ENCODE measurements around the gene ZNF460. TPM values are rescaled to one million over a fixed set of nuclear protein-coding genes. Genes with fewer than 3 reads are reported as not detected.

Gene ZNF460
- total RNA-seq, 1 experiment from 2014 or later = 76.3 TPM

- H3K27ac ChIP-seq (ENCODE audit: low read length) = no peak overlapping the region
- in situ Hi-C loops (cut with HindIII; ENCODE audit: low pct_unique_long_range_greater_than_20kb, low sequenced_read_pairs) = no loop called here
- H3K9me3 ChIP-seq (ENCODE audit: control insufficient read depth, insufficient read depth, low read depth, low read length) = no peaks in the 10 kb centered on the region
- POLR2A ChIA-PET = no interaction called here
- peaks cover 3% of the 10 kb centered on the region; the same call in 1 of the 2 replicates for H3K27me3 ChIP-seq (ENCODE audit: control insufficient read depth, insufficient read depth, low read length)
- TF ChIP-seq POLR2AphosphoS5 (IDR thresholded peaks at IDR 0.05; ENCODE audit: low read depth, low read length) (no peak), SIN3A (IDR thresholded peaks at IDR 0.05; ENCODE audit: borderline replicate concordance, insufficient read depth, low read depth, low read length) (no peak), CTCF (IDR thresholded peaks at IDR 0.05) (no peak), TCF7L2 (IDR thresholded peaks at IDR 0.05; ENCODE audit: low read depth, low read length) (no peak), REST (IDR thresholded peaks at IDR 0.05; ENCODE audit: insufficient read depth in 1 of 2, low read depth in 2 of 2, low read length in 1 of 2) (no peak)
- CTCF ChIA-PET = no interaction called here
- H3K4me3 ChIP-seq (ENCODE audit: low read depth in 2 of 2, low read length in 2 of 2) = no peak overlapping the region
- no peaks in the 10 kb centered on the region for H3K4me1 ChIP-seq (ENCODE audit: control insufficient read depth, insufficient read depth, low read length)
- ATAC-seq (no peak), DNase-seq (ENCODE audit: low read depth, low spot score) (no peak)
- BruUV-seq (replicated peaks) = no TSS peak
- no peaks in the 10 kb centered on the region for H3K36me3 ChIP-seq (ENCODE audit: control insufficient read depth, insufficient read depth, low read length)
- intact Hi-C loops (cut with micrococcal nuclease; ENCODE audit: unreplicated experiment) = no loop called here
Measured at GRCh38 chr19:57314146-57314545, 33.9 kb downstream of the ZNF460 start.

GRCh38 chr19:57317503-57317902, 37.2 kb downstream of the ZNF460 start:
- ChIA-PET CTCF (no interaction called here), POLR2A (interaction anchor here (0.7 kb wide), 1 partner anchor 206 kb away, joined by 18 read pairs; no protein-coding TSS in a partner anchor)
- ATAC-seq = no peak

More at GRCh38 chr19:57317503-57317902, 37.2 kb downstream of the ZNF460 start:
- no peak for DNase-seq (ENCODE audit: low read depth, low spot score)
- in situ Hi-C loops (cut with HindIII; ENCODE audit: low pct_unique_long_range_greater_than_20kb, low sequenced_read_pairs) (no loop called here), intact Hi-C loops (cut with micrococcal nuclease; ENCODE audit: unreplicated experiment) (no loop called here)
- no TSS peak for BruUV-seq (replicated peaks)
- no peak overlapping the region for H3K27ac ChIP-seq (ENCODE audit: low read length)
- no peak for TF ChIP-seq REST (IDR thresholded peaks at IDR 0.05; ENCODE audit: insufficient read depth in 1 of 2, low read depth in 2 of 2, low read length in 1 of 2)
- TF ChIP-seq SIN3A (IDR thresholded peaks at IDR 0.05; ENCODE audit: borderline replicate concordance, insufficient read depth, low read depth, low read length) = no peak
- TF ChIP-seq POLR2AphosphoS5 (IDR thresholded peaks at IDR 0.05; ENCODE audit: low read depth, low read length) = no peak
- no peak for TF ChIP-seq CTCF (IDR thresholded peaks at IDR 0.05)
- no peak for TF ChIP-seq TCF7L2 (IDR thresholded peaks at IDR 0.05; ENCODE audit: low read depth, low read length)
- H3K36me3 ChIP-seq (ENCODE audit: control insufficient read depth, insufficient read depth, low read length) = no peaks in the 10 kb centered on the region
- H3K4me3 ChIP-seq (ENCODE audit: low read depth in 2 of 2, low read length in 2 of 2) = peak overlapping the region; percentile 19 to 28; a peak in 3 of 4 replicates
- H3K9me3 ChIP-seq (ENCODE audit: control insufficient read depth, insufficient read depth, low read depth, low read length) = no peaks in the 10 kb centered on the region
- H3K4me1 ChIP-seq (ENCODE audit: control insufficient read depth, insufficient read depth, low read length) = peaks cover 11% of the 10 kb centered on the region
- H3K27me3 ChIP-seq (ENCODE audit: control insufficient read depth, insufficient read depth, low read length) = peaks cover 3% of the 10 kb centered on the region; the same call in 1 of the 2 replicates
